LNCaP clone FGC (cell line): ENCODE measurements around the gene OR52M1.
A peak's percentile ranks its signal among the peaks of the same experiment; 100 is the strongest.

Experiments
- DNase-seq: peaks from one replicate; pipeline ENCODE4 v3.0.0-alpha.2; 2011; ENCODE audit warnings: low read depth
- H3K4me3 ChIP-seq: 2 replicates; pipeline ENCODE4 v1.5.1; 2011; ENCODE audit warnings: mild to moderate bottlenecking, low read depth, low read length, control low read depth
- CTCF ChIP-seq: IDR thresholded peaks from 2 replicates; pipeline ENCODE4 v1.5.1; 2012; ENCODE audit warnings: mild to moderate bottlenecking; ENCODE audit not compliant: control insufficient read depth, insufficient read depth; ENCODE audit errors: extremely low read depth

Gene OR52M1

GRCh38 chr11:4543561-4543960 lies 1.4 kb upstream of the OR52M1 start:
- H3K4me3 ChIP-seq: no peak overlapping the region
- no peak for DNase-seq
- no peak for TF ChIP-seq CTCF

- H3K4me3 ChIP-seq: no peak overlapping the region
- DNase-seq: no peak
- no peak for TF ChIP-seq CTCF
These were observed 1.9 kb downstream of the OR52M1 start for GRCh38 chr11:4546878-4547277.

- H3K4me3 ChIP-seq: no peak overlapping the region
- TF ChIP-seq CTCF: no peak
- no peak for DNase-seq
These were observed 2.4 kb downstream of the OR52M1 start for GRCh38 chr11:4547416-4547815.

GRCh38 chr11:4551346-4551979 lies 6.5 kb downstream of the OR52M1 start:
- no peak overlapping the region for H3K4me3 ChIP-seq
- no peak for DNase-seq
- peak; percentile 37; the same call in 1 of the 2 replicates for TF ChIP-seq CTCF

GRCh38 chr11:4559527-4560440 lies 14.8 kb downstream of the OR52M1 start:
- no peak for TF ChIP-seq CTCF
- H3K4me3 ChIP-seq: no peak overlapping the region
- no peak for DNase-seq

GRCh38 chr11:4560467-4560866 lies 15.5 kb downstream of the OR52M1 start:
- peak; percentile 75 for DNase-seq
- H3K4me3 ChIP-seq: no peak overlapping the region
- TF ChIP-seq CTCF: no peak
